Karpas-422 (cell line): ENCODE data around the gene CHCHD6. TPM values are rescaled to one million over a fixed set of nuclear protein-coding genes. Genes with fewer than 3 reads are reported as not detected.

Experiments used
- DNase-seq: peaks from one replicate; pipeline ENCODE4 v3.0.0-alpha.2; 2015
- H2AFZ ChIP-seq: fragments of 200-600 bp; sonication (generic); 2 replicates; pipeline ENCODE4 v1.6.1; 2014; ENCODE audit warnings: antibody characterized with exemption, low read length, mixed read lengths
- H3K27ac ChIP-seq: fragments of 200-600 bp; sonication (generic); 2 replicates; pipeline ENCODE4 v1.5.1; 2014; ENCODE audit warnings: mild to moderate bottlenecking, low read length, moderate library complexity
- H3K27me3 ChIP-seq: fragments of 200-600 bp; sonication (generic); 2 replicates; pipeline ENCODE4 v1.6.1; 2014; ENCODE audit warnings: low read length, mixed read lengths
- H3K36me3 ChIP-seq: fragments of 200-600 bp; sonication (generic); 2 replicates; pipeline ENCODE4 v1.6.1; 2014; ENCODE audit warnings: low read length, mixed read lengths; ENCODE audit not compliant: insufficient read depth
- H3K4me1 ChIP-seq: fragments of 200-600 bp; sonication (generic); 2 replicates; pipeline ENCODE4 v1.6.1; 2014; ENCODE audit warnings: mild to moderate bottlenecking, low read length, mixed read lengths
- H3K4me2 ChIP-seq: fragments of 200-600 bp; sonication (generic); 2 replicates; pipeline ENCODE4 v1.6.1; 2014; ENCODE audit warnings: low read length, low read depth, mild to moderate bottlenecking; ENCODE audit not compliant: poor library complexity, severe bottlenecking
- H3K4me3 ChIP-seq: fragments of 200-600 bp; sonication (generic); 2 replicates; pipeline ENCODE4 v1.5.1; 2014; ENCODE audit warnings: mild to moderate bottlenecking, antibody characterized with exemption, low read length, mixed read lengths
- H3K79me2 ChIP-seq: fragments of 200-600 bp; sonication (generic); 2 replicates; pipeline ENCODE4 v1.6.1; 2014; ENCODE audit warnings: mild to moderate bottlenecking, low read length, mixed read lengths
- H3K9ac ChIP-seq: fragments of 200-600 bp; sonication (generic); 2 replicates; pipeline ENCODE4 v1.6.0; 2014; ENCODE audit warnings: low read length
- H3K9me2 ChIP-seq: fragments of 200-600 bp; sonication (generic), shearing (Covaris generic); replicated peaks from 2 replicates; pipeline ENCODE4 v1.6.0; 2014; ENCODE audit warnings: mild to moderate bottlenecking, low read length, moderate library complexity; ENCODE audit not compliant: insufficient read depth
- H3K9me3 ChIP-seq: fragments of 300-700, 200-600 bp; sonication (generic); 2 replicates; pipeline ENCODE4 v1.6.1; 2014; ENCODE audit warnings: low read length, mixed read lengths
- H4K20me1 ChIP-seq: fragments of 200-600 bp; sonication (generic); 2 replicates; pipeline ENCODE4 v1.6.1; 2014; ENCODE audit warnings: mild to moderate bottlenecking, antibody characterized with exemption, low read length, low read depth; ENCODE audit not compliant: insufficient read depth
- total RNA-seq: library from RNA; depleted of rRNA; stranded (reverse); fragments of >200 nt; shearing (Covaris generic); gene quantifications from 2 replicates; pipeline ENCODE4 v1.2.3, GENCODE V29; 2014; ENCODE audit warnings: low replicate concordance

CHCHD6 gene
- total RNA-seq, 1 experiment from 2014 or later: 12.8 TPM

GRCh38 chr3:126895178-126896066 lies 191.4 kb downstream of the CHCHD6 start:
- H2AFZ ChIP-seq: no peak overlapping the region
- peaks cover 22% of the 10 kb centered on the region; the same call in 1 of the 2 replicates for H4K20me1 ChIP-seq
- no peak overlapping the region for H3K4me2 ChIP-seq
- no peaks in the 10 kb centered on the region for H3K79me2 ChIP-seq
- no peaks in the 10 kb centered on the region for H3K9me3 ChIP-seq
- H3K4me1 ChIP-seq: no peaks in the 10 kb centered on the region
- no peaks in the 10 kb centered on the region for H3K27me3 ChIP-seq
- H3K9ac ChIP-seq: no peak overlapping the region
- DNase-seq: no peak
- H3K27ac ChIP-seq: no peak overlapping the region
- H3K36me3 ChIP-seq: no peaks in the 10 kb centered on the region
- H3K4me3 ChIP-seq: no peak overlapping the region
- H3K9me2 ChIP-seq: no peaks in the 10 kb centered on the region

- Histone ChIP-seq H3K4me1 (no peaks in the 10 kb centered on the region), H3K27me3 (no peaks in the 10 kb centered on the region)
Observed at GRCh38 chr3:126896067-126896441, 192.0 kb downstream of the CHCHD6 start.

DNA sequence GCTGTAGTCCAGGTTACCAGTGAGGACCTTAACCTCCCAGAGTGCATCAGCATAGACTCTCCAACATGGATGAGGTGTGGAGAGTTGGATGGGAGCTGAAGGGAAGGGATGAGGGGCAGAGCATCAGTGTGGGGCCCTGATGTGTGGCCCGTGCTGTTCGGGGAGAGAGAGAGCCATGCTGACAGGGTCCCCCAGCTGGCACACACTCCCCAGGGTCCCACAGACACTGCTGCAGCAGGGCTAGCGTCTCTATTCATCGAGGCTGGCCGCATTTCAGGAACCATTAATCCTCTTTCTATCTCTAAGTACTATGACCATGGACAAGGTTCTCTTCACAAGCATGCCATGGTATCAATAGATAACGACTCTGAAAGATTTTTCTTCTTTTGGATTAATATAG lies 192.9 kb downstream of the CHCHD6 start:
- Histone ChIP-seq H3K36me3 (no peaks in the 10 kb centered on the region), H3K27ac (no peak overlapping the region), H3K4me1 (no peaks in the 10 kb centered on the region), H3K79me2 (no peaks in the 10 kb centered on the region), H3K4me2 (no peak overlapping the region), H2AFZ (no peak overlapping the region), H3K9me3 (no peaks in the 10 kb centered on the region), H3K4me3 (no peak overlapping the region), H4K20me1 (peaks cover 27% of the 10 kb centered on the region; the same call in 1 of the 2 replicates), H3K27me3 (no peaks in the 10 kb centered on the region), H3K9ac (no peak overlapping the region), H3K9me2 (no peaks in the 10 kb centered on the region)
- DNase-seq: no peak

More at GRCh38 chr3:126896067-126896441, 192.0 kb downstream of the CHCHD6 start:
- Histone ChIP-seq H3K36me3 (no peaks in the 10 kb centered on the region), H4K20me1 (peaks cover 22% of the 10 kb centered on the region; the same call in 1 of the 2 replicates), H3K27ac (no peak overlapping the region), H3K9me2 (no peaks in the 10 kb centered on the region), H3K4me2 (no peak overlapping the region), H3K9ac (no peak overlapping the region), H2AFZ (no peak overlapping the region), H3K79me2 (no peaks in the 10 kb centered on the region), H3K4me3 (no peak overlapping the region), H3K9me3 (no peaks in the 10 kb centered on the region)
- no peak for DNase-seq

DNA sequence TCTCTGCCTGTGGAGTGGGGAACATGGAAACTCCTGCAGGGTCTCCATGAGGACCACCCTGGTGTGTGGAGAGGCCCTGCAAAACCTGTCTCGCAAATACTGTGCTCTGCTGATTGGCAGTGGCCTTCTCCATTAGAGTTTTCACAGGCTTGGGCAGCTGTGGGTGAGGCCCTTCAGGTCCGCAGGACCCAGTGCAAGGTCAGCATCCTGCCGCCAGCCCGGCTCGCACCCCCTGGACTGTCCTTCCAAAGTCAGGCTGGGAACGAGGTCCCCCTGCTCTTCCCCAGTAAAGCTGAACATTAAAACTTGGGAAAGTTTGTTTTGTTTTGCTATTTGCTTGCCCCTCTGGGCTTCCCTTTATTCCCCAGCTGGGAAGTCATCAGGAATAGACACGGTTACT lies 193.9 kb downstream of the CHCHD6 start:
- Histone ChIP-seq H3K79me2 (no peaks in the 10 kb centered on the region), H3K9me3 (no peaks in the 10 kb centered on the region), H3K27ac (no peak overlapping the region), H3K4me1 (no peaks in the 10 kb centered on the region), H3K27me3 (no peaks in the 10 kb centered on the region), H3K4me3 (no peak overlapping the region), H3K4me2 (no peak overlapping the region), H3K9ac (no peak overlapping the region), H4K20me1 (peaks cover 27% of the 10 kb centered on the region; the same call in 1 of the 2 replicates), H3K9me2 (no peaks in the 10 kb centered on the region), H2AFZ (no peak overlapping the region), H3K36me3 (no peaks in the 10 kb centered on the region)
- no peak for DNase-seq

GRCh38 chr3:126900859-126901540 lies 197.0 kb downstream of the CHCHD6 start:
- H3K27me3 ChIP-seq: no peaks in the 10 kb centered on the region

DNA sequence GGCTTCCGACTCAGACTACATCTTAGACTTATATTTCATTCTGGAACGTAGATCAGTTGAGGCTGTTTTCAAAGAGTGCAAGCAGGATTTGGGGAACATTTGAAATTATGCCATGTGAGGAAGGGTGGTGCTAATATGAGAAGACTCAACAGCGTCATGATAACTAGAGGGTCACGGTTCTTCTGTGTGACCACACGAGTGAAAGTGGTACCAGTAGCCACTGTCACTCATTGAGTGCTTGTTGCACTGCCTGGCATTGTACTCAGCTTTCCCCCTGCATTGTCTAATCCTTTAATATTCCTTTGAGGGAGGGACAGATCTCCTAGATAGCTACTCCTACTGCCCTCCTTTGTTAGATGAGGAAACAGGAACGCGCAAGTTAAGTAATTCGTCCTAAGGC lies 197.6 kb downstream of the CHCHD6 start:
- Histone ChIP-seq H3K36me3 (no peaks in the 10 kb centered on the region), H3K9ac (no peak overlapping the region), H3K4me3 (no peak overlapping the region), H2AFZ (no peak overlapping the region), H3K9me2 (no peaks in the 10 kb centered on the region), H3K4me2 (no peak overlapping the region), H3K27me3 (no peaks in the 10 kb centered on the region), H3K9me3 (no peaks in the 10 kb centered on the region), H3K79me2 (no peaks in the 10 kb centered on the region), H3K27ac (no peak overlapping the region), H4K20me1 (peaks cover 14% of the 10 kb centered on the region; the same call in 1 of the 2 replicates), H3K4me1 (no peaks in the 10 kb centered on the region)
- DNase-seq: no peak

More at GRCh38 chr3:126900859-126901540, 197.0 kb downstream of the CHCHD6 start:
- Histone ChIP-seq H3K9me2 (no peaks in the 10 kb centered on the region), H3K79me2 (no peaks in the 10 kb centered on the region), H3K9ac (no peak overlapping the region), H4K20me1 (peaks cover 11% of the 10 kb centered on the region; the same call in 1 of the 2 replicates), H3K36me3 (no peaks in the 10 kb centered on the region), H3K9me3 (no peaks in the 10 kb centered on the region), H3K4me1 (no peaks in the 10 kb centered on the region), H2AFZ (no peak overlapping the region), H3K4me2 (no peak overlapping the region), H3K27ac (no peak overlapping the region), H3K4me3 (no peak overlapping the region)
- no peak for DNase-seq

GRCh38 chr3:126903521-126903920 lies 199.5 kb downstream of the CHCHD6 start:
- H3K27me3 ChIP-seq: no peaks in the 10 kb centered on the region
- H3K4me2 ChIP-seq: no peak overlapping the region
- H3K4me1 ChIP-seq: no peaks in the 10 kb centered on the region
- H3K27ac ChIP-seq: no peak overlapping the region
- no peaks in the 10 kb centered on the region for H3K79me2 ChIP-seq
- H3K9me3 ChIP-seq: no peaks in the 10 kb centered on the region
- H3K36me3 ChIP-seq: no peaks in the 10 kb centered on the region
- no peak overlapping the region for H3K4me3 ChIP-seq
- no peak overlapping the region for H2AFZ ChIP-seq
- DNase-seq: no peak
- no peaks in the 10 kb centered on the region for H3K9me2 ChIP-seq
- peaks cover 18% of the 10 kb centered on the region; the same call in 1 of the 2 replicates for H4K20me1 ChIP-seq
- H3K9ac ChIP-seq: no peak overlapping the region

DNA sequence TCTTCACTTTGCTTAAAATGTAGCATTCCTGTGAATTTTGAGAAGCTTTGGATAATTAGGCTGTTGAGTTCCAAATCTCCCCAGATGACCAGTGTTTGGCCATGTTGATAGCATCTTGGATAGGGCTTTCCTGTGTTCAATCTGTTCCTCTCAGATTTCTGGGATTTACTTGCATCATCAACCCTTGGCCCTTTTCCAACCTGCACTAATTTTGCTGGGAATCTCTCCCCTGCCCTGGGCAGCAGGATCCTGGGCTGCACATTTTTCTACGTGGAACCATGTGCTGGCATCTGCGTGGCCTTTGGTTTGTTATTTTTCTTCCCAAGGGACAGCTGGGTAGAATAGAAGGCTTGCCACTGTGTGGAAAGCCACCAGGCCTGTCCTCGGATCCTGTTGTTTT lies 203.5 kb downstream of the CHCHD6 start:
- H3K27me3 ChIP-seq: no peaks in the 10 kb centered on the region
- no peak for DNase-seq
- H3K9ac ChIP-seq: no peak overlapping the region

More for the DNA sequence above, 203.5 kb downstream of the CHCHD6 start:
- no peak overlapping the region for H3K27ac ChIP-seq
- H4K20me1 ChIP-seq: peaks cover 16% of the 10 kb centered on the region; the same call in 1 of the 2 replicates
- H2AFZ ChIP-seq: no peak overlapping the region
- H3K4me3 ChIP-seq: no peak overlapping the region
- no peaks in the 10 kb centered on the region for H3K36me3 ChIP-seq
- no peak overlapping the region for H3K4me2 ChIP-seq
- H3K79me2 ChIP-seq: no peaks in the 10 kb centered on the region
- no peaks in the 10 kb centered on the region for H3K4me1 ChIP-seq
- H3K9me2 ChIP-seq: no peaks in the 10 kb centered on the region
- H3K9me3 ChIP-seq: no peaks in the 10 kb centered on the region
